GM21717 (cell line): ENCODE measurements around the gene CALCOCO2.
"Not testable (repeated sequence)": the region's sequence is repeated elsewhere in the genome, so short reads cannot be mapped to it uniquely, and the experiment has no call there.

Source experiments
- ATAC-seq: cut with Tn5 transposase; IDR thresholded peaks from one replicate; pipeline ENCODE4 v1.9.1; 2021; ENCODE audit warnings: mild to moderate bottlenecking, moderate library complexity; ENCODE audit not compliant: unreplicated experiment

CALCOCO2 gene

DNA sequence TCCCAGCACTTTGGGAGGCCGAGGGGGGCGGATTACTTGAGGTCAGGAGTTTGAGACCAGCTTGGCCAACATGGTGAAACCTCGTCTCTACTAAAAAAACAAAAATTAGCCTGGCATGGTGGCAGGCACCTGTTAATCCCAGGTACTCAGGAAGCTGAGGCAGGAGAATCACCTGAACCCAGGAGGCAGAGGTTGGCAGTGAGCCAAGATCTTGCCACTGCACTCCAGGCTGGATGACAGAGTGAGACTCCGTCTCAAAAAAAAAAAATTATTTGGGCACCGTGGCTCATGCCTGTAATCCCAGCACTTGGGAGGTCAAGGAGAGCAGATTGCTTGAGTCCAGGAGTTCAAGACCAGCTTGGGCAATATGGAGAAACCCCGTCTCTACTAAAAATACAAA is 9.9 kb upstream of the CALCOCO2 start:
- ATAC-seq, result not testable (repeated sequence)

DNA sequence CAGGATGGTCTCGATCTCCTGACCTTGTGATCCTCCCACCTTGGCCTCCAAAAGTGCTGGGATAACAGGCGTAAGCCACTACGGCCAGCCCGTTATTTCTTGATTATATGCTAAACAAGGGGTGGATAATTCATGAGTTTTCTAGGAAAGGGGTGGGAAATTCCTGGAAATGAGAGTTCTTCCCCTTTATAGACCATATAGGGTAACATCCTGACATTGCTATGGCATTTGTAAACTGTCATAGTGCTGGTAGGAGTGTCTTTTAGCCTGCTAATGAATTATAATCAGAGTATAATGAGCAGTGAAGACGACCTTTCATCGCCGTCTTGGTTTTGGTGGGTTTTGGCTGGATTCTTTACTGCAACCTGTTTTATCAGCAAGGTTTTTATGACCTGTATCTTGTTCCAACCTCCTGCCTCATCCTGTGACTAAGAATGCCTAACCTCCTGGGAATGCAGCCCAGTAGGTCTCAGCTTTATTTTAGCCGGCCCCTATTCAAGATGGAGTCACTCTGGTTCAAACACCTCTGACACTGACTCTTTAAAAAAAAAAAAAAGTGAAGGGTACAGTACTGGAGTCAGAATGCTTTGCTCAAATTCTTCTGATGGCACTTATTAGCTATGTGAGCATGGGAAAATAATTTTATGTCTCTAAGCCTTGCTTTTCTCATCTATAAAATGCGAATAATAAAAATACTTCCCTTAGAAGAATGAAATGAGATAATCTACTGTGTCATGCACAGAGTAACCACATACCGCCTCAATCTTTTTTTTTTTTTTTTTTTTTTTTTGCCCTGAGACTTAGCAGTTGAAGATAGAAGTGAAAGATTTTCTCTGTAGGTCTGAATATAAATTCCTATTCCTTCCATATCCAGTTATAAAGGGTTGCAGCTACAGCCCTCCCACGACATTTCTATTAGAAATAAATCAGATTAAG is 5.1 kb upstream of the CALCOCO2 start:
- no peak for ATAC-seq

DNA sequence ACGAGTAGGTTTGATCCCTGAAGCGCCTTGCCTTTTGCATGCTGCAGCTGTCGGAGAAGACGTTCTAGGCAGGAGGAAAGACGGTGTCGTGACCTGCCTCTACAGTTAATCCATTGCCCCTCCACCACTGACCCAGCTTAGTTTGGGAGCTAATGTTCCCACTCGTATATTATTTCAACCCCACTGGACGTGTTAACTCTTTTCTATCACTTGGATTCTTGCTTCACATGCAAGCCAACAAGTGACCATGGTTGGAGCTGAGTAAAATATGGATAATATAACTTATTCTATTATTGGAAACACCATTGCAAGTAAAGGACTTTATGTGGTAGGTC is 681 bp downstream of the CALCOCO2 start:
- no peak for ATAC-seq

DNA sequence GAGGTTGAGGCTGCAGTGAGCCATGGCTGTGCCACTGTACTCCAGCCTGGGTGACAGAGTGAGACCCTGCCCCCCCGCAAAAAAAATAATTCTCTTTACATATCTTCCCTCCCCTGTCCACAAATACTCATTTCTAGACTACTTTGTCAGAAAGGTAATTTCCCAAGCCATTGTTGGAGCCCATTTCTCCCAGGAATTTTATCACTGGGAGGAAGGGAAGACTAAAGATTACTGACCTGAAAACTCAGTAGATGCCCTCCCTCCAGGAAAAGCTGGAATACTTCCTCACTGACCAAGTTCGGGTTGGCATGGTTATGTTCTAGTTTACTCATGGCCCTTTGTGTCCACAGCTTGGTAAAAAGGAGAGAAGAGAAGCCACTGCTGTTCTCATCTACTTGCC is 4.1 kb downstream of the CALCOCO2 start:
- no peak for ATAC-seq

DNA sequence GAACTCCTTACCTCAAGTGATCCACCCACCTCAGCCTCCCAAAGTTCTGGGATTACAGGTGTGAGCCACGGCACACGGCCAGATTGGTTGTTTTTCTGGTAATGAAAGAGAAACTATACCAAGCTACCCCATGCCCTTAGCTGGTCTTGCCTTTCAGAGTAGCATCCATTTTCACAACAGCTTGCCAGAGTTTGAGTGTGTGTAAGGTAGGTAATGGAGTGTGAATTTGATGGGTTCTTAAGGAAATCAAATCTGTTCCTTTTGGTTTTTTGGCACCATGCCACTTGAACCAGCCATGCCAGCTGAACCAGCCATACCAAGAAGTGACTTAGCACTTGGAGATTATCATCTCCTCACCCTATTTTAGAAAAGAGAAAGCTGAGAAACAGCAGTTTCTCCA is 5.1 kb downstream of the CALCOCO2 start:
- ATAC-seq, result no peak

DNA sequence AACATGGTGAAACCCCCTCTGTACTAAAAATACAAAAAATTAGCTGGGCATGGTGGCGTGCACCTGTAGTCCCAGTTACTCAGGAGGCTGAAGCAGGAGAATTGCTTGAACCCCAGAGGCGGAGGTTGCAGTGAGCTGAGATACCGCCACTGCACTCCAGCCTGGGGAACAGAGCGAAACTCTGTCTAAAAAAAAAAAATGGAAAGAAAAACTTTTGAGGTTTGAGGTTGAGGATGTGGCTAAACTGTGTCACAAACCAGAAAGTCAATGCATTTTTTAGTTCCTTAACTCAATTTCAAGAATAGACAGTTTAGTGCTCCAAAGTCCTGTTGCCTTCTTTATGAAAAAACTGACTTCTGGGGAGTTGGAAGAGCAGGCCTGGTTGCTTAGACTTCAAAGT is 6.6 kb downstream of the CALCOCO2 start:
- not testable (repeated sequence) for ATAC-seq

DNA sequence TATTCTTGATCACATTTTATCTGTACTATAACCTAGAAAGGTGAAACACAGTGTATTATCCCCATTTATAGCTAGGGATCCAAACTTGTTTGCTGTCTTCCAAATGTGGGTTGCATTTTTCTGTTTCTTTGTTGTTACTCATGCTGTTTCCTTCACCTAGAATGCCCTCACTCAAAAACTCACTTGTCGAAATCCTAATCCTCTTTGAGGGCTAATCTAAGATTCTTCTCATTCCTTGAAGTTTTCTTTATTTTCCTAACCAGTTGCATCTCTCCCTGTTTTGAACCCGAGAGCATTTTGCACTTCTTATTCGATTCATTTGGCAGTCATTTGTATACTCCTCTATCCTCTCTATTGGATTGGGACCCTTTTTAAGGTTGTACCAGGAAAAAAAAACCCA is 9.6 kb downstream of the CALCOCO2 start:
- no peak for ATAC-seq

DNA sequence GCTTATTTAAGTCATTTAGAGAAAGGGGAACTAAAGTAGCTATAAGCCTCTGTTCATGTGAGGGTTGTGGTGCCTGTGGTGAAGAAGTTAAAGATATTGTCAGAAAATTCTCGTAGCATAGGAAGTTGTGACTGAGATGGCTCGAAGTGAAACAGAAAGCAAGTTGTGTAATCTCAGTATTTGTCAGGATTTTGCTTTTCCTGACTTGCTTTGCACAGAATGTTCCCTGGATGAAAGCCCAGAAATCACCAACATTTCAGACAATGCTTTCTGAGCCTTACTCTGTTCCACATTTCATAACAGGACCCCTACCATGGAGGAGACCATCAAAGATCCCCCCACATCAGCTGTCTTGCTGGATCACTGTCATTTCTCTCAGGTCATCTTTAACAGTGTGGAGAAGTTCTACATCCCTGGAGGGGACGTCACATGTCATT is 10.6 kb downstream of the CALCOCO2 start:
- ATAC-seq, result peak; percentile 76

DNA sequence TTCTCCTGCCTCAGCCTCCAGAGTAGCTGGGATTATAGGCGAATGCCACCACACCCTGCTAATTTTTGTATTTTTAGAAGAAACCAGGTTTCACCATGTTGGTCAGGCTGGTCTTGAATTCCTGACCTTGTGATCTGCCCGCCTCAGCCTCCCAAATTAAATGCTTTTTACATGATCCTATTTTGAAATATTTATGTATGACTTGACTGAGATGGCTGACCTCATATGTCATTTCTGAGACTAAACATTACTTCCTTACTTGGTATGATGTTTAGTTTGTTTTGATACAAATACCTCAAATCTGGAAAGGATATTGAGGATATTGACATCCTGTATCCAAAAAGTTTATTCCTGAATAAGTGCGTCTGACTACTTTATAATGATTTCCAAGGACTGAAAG is 11.9 kb downstream of the CALCOCO2 start:
- no peak for ATAC-seq

DNA sequence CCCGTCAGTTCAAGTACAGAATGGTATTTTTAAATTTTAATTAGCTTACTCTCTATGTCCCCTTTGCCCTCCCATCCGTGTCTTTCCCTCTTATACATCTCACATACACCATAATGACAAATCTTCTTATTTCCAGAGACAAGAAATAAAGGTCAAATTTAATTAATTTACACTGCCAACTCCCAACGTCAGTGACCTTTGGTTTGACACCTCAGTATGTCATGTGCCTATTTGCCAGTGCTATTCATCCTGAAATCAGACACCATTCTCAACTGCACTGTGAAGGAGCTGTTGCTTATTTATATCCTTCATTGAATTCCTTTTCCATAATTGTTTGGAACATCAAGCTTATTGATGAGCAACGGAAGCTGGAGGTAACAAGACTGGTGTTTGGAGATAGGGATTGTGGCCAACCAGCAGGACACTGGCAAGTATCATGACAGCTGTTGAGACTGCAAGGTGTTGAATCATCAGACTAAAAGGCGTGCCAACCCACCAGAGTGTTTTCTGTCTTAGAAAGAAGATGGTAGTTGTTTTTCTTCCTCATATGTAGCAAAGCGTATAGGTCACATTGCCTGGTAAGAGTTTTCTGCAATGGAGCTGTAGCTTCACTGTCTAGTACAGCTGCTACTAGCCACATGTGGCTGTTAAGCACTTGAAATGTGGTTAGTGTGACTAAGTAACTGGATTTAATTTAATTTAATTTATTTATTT is 12.5 kb downstream of the CALCOCO2 start:
- ATAC-seq, result no peak

DNA sequence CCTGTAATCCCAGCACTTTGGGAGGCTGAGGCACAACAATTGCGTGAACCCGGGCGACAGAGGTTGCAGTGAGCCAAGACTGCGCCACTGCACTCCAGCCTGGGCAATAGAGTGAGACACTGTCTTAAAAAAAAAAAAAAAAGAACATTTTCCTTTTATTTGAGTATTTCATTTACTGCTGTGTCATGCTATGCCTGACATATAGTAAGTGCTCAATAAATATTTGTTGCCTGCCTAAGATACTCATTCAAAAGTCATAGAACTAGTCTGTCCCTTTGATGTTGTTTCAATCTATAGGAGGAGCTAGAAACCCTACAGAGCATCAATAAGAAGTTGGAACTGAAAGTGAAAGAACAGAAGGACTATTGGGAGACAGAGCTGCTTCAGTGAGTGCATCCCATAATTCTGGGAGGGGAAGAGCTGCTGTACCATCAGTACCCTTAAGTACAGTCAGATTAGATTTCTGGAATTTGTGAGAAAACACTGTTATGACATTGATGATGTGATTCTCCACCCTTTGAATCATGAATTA is 20.0 kb downstream of the CALCOCO2 start:
- no peak for ATAC-seq

DNA sequence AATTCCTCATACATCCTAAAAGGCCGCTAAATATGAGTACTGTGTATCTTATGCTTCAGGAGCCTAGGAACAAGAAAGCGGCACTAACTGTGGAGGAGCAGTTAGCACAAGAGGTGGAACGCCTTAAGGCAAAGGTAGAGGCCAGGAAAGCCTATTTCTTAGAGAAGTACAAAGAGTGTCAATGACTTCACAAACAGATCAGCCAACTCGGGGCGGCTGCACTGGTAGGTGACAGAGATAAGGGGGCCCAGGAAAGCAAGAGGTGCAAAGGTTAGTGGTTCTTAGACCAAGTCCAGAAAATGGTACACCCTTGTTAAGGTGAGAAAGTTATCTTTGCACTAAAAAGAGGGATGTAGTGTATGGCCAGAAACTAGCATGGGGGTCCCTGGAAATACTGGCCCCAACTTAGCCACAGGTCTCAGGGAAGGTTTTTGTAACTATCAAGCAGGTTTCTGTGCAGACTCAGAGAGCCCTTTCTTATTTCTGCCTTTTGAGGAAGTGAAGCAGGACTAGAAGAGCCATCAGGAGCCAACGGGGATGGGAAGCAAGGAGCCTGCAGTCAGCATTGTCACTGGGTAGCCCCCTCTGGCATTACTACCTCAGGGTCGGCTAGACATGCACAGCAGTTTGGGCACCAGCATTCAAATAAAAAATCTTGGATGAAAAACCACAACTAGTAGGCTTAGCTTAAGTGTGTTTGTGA is 24.1 kb downstream of the CALCOCO2 start:
- ATAC-seq, result no peak

DNA sequence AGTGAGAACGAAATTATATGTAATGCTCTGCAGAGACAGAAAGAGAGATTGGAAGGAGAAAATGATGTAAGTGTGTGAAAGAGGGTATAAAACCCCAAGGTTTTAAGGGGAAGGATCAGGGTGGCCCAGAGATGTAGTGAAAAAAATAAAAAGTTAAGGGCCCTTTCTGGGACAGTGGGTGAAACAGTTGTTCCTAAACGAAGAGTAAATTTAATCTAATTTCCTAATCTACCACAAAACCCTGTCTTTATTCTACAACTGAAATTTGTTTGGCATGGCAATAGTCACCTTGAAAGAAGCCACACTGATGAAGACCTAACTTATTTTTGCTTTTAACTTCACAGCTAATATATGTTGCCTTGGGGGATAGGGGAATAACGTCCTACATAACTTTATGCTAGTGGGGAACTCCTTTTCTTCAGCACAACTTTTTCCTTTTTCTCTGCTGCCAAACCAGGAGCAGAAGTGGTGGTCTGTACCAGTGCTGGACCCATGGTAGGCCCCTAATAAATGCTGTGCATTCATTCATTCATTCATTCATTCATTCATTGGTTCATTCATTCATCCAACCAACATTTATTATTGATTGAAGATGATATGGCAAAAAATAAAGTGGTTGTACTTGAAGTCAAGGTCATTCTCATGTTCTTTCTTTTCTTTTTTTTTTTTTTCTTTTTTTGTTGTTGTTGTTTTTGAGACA is 25.4 kb downstream of the CALCOCO2 start:
- no peak for ATAC-seq

DNA sequence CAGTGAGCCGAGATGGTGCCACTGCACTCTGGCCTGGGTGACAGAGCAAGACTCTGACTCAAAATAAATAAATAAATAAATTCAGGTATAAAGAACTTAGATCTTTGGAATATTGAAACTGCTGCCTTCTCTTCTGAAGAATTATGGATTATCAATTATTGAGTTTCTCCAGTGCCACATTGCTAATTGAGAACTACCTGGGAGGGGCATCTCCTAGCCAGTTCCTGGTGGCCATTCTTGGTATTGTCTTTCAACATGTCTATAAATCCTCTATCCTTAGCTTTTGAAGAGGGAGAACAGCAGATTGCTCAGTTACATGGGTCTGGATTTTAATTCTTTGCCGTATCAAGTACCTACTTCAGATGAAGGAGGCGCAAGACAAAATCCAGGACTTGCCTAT is 29.2 kb downstream of the CALCOCO2 start:
- ATAC-seq, result no peak

DNA sequence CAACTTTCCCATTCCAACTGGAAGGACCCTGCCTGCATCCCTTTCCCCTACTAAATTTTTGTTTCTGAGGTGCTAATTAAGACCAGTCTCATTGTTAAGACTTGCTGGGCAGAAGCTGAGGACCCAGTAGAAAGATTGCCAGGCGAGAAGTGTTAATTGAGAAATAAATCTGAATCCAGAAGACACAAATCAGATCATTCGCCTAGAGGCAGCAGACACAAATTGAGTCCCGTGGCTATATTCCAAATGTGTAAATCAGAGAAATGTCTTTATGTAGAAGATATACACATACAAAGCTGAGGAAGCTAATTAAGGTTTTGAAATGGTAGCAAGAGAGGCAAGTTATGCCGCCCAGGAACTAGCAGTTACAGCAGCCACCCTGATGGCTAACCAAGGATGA is 29.6 kb downstream of the CALCOCO2 start:
- no peak for ATAC-seq

DNA sequence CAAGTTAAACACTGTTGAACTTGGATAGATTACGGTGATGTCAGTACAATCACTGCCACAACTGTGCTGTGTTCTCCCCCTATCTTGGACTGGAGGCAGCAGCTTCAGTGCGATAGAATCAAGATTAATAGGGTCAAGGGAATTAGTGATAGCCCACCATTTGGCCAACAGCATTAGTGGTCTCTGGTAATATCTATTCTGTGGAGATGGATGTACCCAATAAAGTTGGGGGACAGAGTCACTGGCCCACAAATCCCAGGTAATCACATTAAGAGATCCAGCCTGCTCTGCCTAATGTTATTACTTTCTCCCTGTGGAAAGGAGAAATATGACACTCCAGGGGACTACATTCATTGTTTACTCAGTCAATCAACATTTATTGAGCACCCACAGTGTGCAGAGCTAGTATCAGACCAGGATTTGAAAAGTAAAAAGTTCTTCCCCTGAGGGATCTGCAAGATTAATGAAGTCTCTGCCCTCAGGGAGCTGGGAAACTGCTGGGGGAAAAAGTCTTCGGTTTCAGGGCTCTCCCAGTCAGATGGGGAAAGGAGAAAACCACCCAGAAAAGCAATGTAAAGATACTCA is 38.2 kb downstream of the CALCOCO2 start:
- no peak for ATAC-seq

DNA sequence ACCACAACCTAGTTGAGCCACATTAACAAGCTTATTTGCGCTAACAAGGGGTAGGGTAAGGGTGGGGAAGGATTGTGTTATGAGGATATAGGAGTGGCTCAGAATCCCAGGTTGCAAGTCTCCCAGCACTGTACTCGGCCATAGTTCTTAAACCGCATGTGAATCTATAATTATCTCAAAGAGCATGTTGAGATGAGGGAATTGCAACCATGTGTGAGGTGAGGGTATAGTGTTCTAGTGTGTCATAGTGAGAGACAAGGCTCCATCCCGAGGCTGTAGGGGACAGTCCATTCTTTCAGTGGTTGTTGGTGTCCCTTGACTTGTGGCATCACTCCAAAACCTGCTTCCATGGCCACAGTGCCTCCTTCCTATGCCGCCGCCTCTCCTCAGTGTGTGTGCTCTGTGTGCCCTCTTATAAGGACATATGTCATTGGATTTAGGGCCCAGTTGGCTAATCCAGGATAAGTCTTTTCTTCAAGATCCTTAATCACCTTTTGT is 39.0 kb downstream of the CALCOCO2 start:
- no peak for ATAC-seq

DNA sequence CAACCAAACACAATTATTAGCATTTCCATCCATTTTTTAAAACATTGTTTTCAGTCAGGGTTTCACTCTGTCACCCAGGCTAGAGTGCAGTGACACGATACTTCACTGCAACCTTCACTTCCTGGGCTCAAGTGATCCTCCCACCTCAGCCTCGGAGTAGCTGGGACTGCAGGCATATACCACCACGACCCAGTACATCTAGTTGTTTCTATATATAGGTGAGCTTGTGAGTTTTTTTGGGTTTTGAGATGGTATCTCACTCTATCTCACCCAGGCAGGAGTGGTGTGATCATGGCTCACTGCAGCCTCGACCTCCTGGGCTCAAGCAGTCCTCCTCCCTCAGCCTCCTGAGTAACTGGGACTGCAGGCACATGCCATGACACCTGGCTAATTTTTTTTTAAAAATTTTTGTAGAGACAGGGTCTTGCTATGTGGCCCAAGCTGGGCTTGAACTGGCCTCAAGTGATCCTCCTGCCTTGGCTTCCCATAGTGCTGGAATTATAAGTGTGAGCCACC is 40.3 kb downstream of the CALCOCO2 start:
- ATAC-seq, result no peak

DNA sequence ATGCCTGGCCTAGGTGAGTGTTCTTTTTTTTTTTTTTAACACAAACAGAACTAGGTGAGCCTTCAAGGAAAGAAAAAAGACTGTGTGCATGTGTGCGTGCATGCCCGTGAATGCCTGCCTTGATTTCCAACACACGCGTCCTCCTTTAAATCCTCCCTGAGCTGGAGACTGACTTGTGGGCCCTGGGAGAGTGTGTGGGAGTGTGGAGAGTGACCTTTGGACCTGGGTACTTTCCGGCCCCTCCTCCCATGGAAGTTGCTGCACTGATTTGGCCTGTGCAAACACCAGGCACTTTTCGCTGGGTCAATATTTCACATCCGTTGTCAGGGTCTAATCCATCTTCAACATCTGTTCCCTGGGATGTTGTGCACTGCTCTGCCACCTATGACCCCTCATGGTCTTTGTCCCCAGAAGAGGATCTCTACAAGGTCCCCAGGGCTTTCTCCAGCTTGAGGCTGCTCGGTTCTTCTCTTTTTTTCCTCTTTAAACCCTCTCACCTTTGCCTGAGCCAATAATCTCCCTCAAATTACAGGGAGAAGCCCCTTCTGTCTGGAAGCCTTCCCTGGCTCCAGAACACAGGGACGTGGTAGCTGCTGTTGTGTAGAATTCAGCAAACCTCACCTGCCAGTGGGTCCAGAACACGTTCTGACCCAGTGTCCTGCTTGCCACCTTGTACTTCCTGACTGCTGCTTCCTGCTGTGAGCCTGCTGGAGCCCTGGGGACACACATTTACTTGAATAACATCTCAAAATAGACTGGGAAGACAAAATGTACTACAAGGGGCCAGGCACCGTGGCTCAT is 40.9 kb downstream of the CALCOCO2 start:
- no peak for ATAC-seq
